Astrocyte (in vitro differentiated cells and primary cell): ENCODE measurements around the gene MPZL1.

Experiments
- CTCF ChIP-seq: IDR thresholded peaks from 2 replicates; pipeline ENCODE4 v1.5.1; 2011; ENCODE audit warnings: low read depth, mild to moderate bottlenecking, inconsistent platforms, low read length, moderate library complexity; ENCODE audit not compliant: insufficient read depth
- EZH2 ChIP-seq: IDR thresholded peaks from 2 replicates; pipeline ENCODE4 v1.6.1; 2012; ENCODE audit warnings: mild to moderate bottlenecking, low read length, inconsistent platforms; ENCODE audit not compliant: insufficient read depth

DNA sequence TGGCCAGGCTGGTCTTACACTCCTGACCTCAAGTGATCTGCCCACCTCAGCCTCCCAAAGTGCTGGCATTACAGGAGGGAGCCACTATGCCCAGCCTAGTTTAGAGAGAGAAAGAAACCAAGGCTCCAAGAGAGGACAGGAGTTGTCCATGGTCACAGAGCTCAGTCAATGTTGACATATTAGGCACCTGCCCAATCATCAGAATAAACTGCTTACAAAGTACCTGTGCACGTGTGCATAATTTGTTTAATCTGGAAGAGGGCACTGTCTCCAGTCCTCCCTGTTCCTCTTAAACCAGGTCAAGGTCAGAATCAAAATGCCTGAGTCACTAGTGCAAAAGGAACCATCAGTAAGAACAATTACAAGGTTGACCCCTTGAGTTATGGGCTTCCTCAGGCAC, 20.3 kb upstream of the MPZL1 start:
- TF ChIP-seq EZH2 (no peak), CTCF (no peak)
